Measurements from ENCODE around the gene RNLS.

GRCh38 chr10:88261152-88261551, 322.0 kb downstream of the RNLS start:
- TF ChIP-seq TOX (CRISPR knock-in tag; IDR thresholded peaks at IDR 0.05; ENCODE audit: borderline replicate concordance) (no peak), GLIS3 (CRISPR knock-in tag; IDR thresholded peaks at IDR 0.05) (no peak), PATZ1 (CRISPR knock-in tag; IDR thresholded peaks at IDR 0.05; ENCODE audit: borderline replicate concordance) (no peak), ZNF565 (CRISPR knock-in tag; conservative IDR thresholded peaks at IDR 0.05; ENCODE audit: low read depth) (no peak), PPARA (CRISPR knock-in tag; IDR thresholded peaks at IDR 0.05; ENCODE audit: borderline replicate concordance) (no peak), CSRNP3 (CRISPR knock-in tag; IDR thresholded peaks at IDR 0.05) (no peak), OSR1 (CRISPR knock-in tag; IDR thresholded peaks at IDR 0.05) (no peak), BACH2 (CRISPR knock-in tag; IDR thresholded peaks at IDR 0.05; ENCODE audit: borderline replicate concordance) (no peak)

Measured in SK-N-SH treated with all-trans-retinoic acid at 6 μM for 48 hours (cell line).